HG02884 (cell line): ENCODE results near the gene CYP2F1.
"Not testable (repeated sequence)": the region's sequence is repeated elsewhere in the genome, so short reads cannot be mapped to it uniquely, and the experiment has no call there.

Experiments used
- ATAC-seq: cut with Tn5 transposase; IDR thresholded peaks from one replicate; pipeline ENCODE4 v1.9.1; 2021; ENCODE audit warnings: mild to moderate bottlenecking, moderate library complexity; ENCODE audit not compliant: unreplicated experiment

The CYP2F1 gene

DNA sequence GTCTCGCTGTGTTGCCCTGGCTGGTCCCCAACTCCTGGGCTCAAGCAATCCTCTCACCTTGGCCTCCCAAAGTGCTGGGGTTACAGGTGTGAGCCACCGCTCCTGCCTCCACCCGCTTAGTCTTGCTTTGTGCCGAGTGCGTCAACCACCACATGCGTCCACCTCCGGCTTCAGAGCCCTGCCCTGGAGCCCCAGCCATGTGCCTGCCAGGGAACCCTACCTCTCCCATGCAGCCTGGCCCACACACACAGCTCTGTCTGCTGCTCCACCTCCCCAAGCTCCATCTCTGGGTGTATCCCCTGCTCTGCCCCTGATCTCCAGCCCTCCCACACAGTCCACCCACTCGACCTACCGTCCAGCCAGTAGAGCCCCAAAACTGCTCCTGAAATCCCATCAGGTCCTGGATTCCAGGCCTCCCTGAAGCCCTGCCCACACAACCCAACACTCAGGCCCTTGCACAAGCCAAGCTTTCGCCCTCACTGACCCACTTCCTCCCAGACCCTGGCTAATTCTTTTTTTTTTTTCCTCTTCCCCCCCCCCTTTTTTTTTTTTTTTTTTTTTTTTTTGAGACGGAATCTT is 9.6 kb downstream of the CYP2F1 start:
- ATAC-seq = no peak

DNA sequence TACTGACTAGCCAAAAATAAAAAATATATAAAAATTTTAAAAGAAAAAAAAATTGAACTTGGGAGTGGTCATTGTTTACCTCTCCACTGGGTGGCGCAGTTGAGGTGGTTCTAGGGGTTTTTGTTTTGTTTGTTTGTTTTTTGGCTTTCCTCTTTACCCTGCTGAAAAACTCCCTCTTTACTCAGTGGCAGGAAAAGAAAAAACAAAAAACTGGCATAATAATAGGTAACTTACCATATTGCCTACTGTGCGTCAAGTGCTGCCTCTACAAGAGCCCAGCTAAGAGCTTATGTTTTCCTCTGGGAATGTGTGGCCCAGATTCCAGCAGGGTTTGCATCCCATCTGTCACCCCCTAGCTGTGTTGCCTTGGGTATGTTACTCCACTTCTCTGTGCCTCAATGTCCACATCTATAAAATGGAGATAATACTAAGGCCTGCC is 12.6 kb downstream of the CYP2F1 start:
- not testable (repeated sequence) for ATAC-seq

DNA sequence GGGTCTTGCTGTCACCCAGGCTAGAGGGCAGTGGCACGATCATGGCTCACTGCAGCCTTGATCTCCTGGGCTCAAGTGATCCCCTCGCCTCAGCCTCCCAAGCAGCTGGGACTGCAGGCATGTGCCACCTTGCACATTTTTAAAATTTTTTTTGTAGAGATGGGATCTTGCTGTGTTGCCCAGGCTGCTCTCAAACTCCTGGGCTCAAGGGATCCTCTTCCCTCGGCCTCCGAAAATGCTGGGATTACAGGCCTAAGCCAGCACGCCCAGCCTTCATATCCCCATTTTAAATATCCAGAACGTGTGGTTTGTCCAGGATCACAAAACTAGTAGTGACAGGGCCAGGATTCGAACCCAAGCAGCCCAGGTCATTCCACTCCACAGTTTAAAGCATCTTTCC is 13.1 kb downstream of the CYP2F1 start:
- ATAC-seq = not testable (repeated sequence)

DNA sequence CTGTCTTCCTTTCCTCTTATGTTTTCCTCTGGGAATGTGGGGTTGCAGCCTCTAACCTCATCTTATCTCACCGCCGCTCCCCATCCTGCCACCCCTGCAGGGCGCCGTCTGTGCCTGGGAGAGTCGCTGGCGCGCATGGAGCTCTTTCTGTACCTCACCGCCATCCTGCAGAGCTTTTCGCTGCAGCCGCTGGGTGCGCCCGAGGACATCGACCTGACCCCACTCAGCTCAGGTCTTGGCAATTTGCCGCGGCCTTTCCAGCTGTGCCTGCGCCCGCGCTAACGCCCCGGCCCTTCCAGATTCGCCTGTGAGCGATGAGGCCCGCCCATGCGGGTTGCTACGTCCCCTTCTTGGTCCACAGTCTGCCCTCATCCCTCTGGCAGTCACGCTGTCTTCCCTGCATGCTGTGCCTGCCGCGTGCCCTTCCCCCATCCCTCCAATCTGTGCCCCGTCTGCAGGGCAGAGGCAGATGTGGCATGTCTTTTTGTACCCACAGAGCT is 13.6 kb downstream of the CYP2F1 start:
- ATAC-seq = not testable (repeated sequence)

DNA sequence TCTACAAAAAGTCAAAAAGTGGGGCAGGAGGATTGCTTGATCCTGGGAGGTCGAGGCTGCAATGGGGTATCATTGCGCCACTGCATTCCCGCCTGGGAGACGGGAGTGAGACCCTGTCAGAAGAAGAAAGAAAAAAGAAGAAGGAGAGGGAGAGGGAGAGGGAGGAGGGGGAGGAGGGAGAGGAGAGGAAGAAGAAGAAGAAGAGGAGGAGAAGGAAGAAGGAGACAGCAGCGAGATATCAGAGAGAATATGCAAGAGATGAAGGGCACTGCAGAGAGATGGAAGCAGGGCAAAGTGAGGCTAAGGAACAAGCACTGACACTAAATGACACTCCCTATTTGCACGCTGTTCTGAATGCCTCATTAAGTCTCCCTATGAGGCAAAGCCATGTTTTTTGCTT is 14.5 kb downstream of the CYP2F1 start:
- no peak for ATAC-seq

DNA sequence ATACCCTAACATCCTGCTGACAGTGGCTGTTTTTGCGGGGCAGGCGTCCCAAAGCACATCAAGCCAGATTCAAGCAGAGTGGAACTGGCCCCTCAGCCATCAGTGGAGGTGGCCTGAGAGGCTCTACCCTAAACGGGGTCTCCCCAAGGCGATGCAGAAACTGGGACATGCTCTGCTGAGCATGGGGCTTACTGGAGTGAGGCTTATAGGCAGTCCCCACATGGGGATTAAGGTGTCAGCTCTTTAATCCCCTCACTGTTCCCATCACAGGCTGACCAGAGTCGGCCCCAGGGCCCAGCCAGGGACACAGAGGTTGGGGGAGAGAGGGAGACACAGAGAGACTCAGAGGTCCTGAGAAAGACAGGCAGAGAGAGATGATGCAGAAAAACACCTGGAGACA is 17.0 kb downstream of the CYP2F1 start:
- ATAC-seq = no peak

DNA sequence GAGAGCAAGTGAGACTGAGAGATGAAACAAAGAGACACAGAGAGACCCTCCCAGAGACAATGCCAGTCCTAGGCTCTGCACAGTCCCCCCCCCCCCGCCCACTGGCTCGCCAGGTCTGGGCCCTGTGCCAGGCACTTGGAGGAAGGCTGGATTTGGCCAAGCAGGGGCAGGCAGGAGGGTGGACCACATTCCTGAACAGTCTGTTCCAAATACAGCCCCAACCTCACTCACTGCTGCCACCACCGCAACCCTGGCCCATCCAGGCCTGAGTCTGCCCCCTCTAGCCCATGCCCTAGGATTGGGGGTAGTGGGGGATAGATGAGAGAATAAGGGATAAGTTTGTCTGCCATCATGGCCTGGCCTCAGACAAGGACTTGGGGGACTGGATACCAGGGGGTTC is 19.0 kb downstream of the CYP2F1 start:
- no peak for ATAC-seq

DNA sequence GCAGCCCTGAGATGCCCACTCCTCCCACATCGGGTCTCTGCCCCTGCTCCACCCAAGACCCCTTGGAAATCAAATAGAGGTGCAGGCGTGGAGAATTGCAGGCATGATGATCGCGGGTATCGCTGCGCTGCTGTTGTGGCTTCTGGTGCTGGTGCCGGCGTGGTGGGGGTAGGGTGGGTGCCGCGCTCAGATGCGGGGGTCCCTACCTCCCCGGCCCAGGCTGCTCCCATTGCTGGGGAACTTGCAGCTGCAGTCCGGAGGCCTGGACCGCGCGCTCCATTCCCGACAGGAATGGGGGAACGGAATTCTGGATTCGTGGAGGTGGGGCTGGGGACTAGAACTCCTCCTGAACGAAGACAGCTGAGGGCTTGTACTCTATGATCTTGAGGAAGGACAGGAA is 20.4 kb downstream of the CYP2F1 start:
- ATAC-seq = no peak

DNA sequence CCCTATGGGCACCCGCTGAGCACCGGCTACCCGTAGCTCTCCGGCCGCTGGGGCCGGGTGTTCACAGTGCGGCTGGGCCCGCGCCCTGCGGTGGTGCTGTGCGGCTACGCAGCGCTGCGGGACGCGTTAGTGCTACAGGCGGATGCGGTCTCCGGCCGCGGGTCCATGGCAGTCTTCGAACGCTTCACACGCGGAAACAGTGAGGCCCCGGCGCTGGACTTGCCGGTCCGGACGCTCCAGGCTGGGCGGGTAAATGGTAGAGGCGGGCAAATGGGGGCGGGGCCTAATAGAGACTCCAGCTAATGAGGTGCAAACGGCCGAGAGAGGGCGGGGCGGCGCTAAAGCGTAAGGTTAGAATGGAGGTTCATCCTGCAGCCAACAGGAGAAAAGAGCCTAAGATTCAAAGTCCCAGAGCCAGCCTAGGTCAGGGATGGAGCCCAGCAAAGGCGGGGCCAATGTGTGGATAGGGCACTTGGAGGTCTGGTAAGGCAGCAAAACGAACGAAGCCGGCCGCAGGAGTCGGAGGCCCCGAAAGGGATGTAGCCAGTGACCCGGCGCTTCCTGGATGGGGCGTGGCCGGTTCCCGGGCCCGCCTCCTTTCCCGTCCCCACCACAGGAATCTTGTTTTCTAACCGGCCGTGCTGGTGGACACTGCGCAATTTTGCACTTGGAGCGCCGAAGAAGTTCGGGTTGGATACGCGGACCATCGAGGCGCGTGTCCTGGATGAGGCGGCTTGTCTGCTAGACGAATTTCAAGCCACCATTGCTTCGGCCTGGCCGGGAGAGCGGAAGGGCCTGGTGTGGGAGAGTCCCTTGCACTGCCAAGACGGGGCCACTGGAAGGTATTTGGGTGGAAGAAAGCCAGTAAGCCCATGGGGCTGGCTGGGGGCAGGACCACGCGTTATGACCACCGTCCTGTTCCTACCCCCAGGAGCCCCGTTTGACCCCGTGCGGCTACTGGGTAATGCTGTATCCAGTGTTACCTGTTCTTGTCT is 21.5 kb downstream of the CYP2F1 start:
- not testable (repeated sequence) for ATAC-seq

DNA sequence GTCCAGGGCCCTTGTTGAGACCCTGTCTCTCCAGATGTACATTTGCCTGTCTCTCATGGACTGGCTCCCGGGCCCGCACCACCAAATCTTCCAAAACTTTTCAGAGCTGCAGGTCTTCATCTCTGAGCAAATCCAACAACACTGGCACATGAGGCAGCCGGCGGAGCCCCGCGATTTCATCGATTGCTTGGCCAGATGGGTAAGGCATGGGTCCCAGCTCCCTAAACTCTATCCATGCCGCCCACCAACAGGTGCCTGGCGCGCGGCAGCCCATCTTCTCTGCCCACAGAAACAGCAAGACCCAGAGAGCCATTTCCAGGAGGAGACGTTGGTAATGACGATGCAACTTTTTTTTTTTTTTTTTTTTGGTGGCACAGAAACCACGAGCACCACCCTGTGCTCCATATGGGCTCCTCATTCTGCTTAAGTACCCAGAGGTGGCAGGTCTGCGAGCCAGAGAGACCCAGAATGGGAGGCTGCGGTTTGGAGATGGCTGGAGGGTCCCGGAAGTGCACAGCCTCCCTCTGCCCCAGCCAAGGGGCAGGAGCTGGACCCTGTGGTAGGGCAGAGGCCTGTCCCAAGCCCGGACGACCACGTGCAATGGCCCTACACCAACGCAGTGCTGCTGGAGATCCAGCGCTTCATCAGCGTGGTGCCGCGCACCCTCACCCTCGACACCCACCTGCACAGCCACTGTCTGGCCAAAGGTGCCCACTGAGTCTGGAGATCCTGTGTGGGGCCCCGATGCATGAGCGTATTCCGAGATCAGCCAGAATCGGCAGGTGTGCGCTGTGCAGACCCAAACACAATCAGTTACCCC is 22.6 kb downstream of the CYP2F1 start:
- ATAC-seq = no peak

DNA sequence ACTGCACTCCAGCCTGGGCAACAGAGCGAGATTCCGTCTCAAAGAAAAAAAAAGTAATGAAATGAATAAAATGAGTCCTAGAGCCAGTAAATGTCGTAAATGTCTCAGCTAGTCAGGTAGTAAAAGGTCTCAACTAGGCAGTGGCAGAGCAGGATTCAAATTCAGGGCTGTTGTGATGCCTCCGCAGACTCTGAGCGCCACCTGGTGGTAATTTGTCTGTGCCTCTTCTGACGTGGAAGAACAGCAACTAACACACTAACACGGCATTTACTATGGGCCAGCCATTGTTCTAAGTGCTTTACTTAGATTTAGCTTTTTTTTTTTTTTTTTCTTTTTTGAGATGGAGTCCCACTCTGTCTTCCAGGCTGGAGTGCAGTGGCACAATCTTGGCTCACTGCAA is 30.2 kb downstream of the CYP2F1 start:
- no peak for ATAC-seq

DNA sequence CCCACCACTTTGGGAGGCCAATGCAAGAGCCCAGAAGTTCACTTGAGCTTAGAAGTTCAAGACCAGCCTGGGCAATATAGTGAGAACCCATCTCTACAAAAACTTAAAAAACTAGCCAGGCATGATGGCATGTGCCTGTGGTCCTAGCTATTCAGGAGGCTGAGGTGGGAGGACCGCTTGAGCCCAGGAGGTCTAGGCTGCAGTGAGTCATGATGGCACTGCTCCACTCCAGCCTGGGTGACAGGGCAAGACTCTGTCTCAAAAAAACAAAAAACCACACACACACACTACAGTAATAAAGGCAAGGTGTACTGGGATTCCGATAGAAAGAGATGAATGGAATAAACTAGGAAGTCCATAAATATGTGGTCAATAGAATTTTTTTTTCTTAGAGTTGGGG is 35.6 kb downstream of the CYP2F1 start:
- ATAC-seq = no peak

DNA sequence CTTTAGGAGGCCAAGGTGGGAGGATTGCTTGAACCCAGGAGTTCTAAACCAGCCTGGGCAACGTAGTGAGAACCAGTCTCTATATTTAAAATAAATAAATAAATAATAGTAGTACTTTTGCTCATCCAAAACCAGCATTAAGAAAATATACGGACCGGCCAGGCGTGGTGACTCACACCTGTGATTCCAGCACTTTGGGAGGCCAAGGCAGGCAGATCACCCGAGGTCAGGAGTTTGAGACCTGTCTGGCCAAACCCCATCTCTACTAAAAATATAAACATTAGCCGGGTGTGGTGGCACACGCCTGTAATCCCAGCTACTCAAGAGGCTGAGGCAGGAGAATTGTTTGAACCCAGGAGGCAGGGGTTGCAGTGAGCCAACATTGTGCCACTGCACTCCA is 36.8 kb downstream of the CYP2F1 start:
- ATAC-seq = not testable (repeated sequence)

DNA sequence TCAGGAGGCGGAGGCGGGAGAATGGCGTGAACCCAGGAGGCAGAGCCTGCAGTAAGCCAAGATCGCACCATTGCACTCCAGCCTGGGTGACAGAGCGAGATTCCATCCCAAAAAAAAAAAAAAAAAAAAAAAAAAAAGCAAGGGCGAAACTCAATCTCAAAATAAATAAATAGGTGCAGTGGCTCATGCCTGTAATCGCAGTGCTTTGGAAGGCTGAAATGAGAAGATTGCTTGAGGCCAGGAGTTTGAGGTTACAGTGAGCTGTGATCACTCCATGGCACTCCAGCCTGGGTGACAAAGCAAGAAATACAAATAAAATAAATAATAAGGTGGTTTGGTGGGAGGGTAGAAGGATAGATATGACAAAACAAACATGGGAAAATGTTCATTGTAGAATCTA is 39.8 kb downstream of the CYP2F1 start:
- no peak for ATAC-seq

DNA sequence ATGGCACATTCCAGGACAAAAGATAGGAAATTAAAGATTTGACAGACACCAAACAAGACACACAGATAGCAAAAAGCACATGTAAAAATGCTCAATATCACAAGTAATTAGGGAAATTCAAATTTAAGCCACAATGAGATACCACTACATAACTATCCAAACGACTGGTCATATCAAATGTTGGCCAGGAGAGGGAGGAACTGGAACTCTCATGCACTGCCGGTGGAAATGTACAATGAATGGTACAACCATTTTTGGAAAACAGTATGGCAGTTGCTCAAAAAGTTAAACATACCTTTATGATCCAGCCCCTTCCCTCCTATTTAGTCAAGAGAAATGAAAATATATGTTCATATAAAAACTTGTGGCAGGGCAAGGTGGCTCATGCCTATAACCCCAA is 42.0 kb downstream of the CYP2F1 start:
- no peak for ATAC-seq

DNA sequence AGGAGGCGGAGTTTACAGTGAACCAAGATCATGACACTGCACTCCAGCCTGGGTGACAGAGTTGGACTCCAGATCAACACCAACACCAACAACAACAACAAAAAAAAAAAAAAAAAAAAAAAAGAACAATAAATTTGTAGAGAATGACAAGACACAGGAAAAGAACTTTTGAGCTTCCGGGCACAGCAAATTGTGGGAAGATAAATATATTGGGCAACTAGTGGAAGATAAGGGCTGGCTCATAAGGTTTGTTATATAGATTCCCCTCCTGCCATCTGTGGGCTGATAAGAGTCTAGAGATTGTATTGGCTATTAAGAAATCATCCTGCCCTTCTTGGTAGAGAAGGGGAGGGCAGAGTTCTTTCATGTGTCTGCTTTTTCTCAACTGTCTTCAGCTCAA is 45.6 kb downstream of the CYP2F1 start:
- ATAC-seq = no peak

DNA sequence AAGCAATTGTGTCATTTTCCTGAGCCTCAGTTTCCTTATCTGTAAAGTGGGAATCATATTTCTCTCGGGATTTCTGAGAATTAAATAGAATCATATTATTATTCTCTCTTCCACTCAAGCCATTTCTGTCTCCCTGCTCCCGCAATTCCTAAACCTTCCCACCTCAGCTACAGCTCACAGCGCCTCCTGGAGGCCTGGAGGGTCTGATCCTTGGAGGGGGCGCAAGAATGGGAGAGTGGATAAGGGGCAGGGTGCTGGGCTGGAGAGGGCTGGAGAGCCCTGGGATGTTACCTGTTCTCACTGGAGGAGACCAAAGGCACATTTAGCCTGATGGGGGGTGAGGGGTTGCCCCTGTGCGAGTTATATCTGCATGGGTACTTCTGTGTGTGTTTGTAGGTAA is 47.7 kb downstream of the CYP2F1 start:
- no peak for ATAC-seq

DNA sequence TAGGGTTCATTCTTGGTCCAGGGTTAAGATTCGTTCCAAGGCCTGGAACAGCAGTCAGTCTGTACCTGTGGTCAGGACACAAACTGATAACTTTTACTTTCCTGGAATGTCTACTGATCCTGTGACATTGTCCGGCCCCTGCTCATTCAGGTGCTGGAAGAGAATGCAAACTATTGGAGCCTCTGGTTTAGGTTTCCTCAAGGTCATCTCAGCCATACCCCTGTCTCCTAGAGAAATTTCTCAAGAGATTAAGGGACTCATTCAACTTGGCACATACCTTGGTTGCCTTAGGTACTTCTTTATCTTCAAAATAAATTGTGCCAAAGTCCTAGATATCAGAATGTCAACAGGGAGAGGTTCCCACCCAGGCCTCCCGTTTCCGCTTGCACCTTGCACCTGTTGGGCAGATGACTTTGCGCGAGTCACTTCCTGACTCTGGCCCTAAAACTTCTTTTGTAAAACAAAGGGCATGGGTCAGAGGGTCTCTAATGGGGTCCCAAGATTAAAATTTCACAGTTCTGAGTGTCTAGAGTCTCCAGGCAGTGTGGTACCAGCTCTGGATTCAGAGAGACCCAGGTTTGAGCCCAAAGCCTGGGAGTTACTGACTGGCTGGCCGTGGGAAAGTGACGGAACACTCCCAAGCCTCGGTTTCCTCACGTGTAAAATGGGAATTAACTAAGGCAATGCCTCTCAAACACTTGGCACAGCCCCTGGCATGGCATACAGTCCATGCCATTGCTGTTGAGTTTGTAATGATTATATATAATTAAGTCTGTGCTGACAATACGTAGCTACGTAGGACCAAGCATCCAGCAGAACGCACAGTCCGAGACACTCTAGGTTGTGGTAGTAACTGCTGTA is 52.9 kb downstream of the CYP2F1 start:
- ATAC-seq = no peak

DNA sequence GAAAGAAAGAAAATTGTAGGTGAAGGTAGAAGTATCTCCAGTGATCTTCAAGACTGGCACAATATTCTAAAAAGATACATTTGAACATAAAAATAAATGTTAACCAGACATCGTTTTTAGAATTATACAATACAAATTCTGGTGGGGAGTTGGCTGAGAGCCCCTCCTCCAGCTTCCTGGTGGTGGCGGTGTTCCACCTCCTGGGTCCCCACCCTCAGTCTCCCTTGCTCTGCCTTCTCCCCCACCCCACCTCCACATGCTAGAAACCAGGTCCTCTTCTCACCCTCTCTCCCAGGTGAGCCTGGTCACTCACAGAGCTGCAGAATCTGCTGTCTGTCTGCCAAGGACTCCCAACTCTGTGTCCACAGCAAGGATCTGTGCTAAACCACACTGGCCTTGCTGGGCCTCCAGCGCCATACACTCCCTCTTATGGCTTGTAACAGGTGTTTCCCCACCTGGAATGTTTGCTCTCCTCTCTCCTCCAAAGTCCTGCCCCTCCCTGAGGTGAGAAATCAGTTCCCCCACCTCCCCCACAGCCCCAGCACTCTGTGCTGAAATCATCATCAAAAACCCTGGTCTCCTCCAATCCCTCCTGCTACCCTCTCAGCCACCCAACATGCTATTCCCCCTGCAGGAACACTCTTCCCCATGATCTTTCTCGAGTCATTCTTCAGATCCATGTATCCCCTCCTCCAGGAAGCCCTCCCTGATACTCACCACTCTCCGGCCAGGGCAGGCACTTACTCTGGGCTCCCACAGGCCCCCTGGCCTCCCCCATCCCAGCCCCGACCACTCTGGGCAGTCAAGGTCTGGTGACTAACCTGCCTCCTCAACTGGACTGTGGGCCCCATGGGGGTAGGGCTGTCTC is 58.3 kb downstream of the CYP2F1 start:
- no peak for ATAC-seq
